Heart right ventricle (tissue), 16 donors: ENCODE measurements around the gene CD7. TPM values are rescaled to one million over a fixed set of nuclear protein-coding genes. Genes with fewer than 3 reads are reported as not detected.
A peak's percentile ranks its signal among the peaks of the same experiment; 100 is the strongest.

Experiments
- ATAC-seq, 8 donors: fragments of 200-7000 bp; cut with Tn5 transposase; one replicate each; pipeline ENCODE4 v1.9.1; 2020; ENCODE audit warnings: mild to moderate bottlenecking in 8 of 8, moderate library complexity in 8 of 8, moderate number of reproducible peaks in 1 of 8
- DNase-seq, 2 donors: peaks; one replicate each; pipeline ENCODE4 v3.0.0-alpha.2; 2020
- H3K27ac ChIP-seq, 10 donors: fragments of 200-600 bp; sonication (generic) in 2 of 10; one replicate each; pipeline versions ENCODE4 v1.5.0 to v1.8.0; 2020 to 2022; ENCODE audit warnings: mild to moderate bottlenecking in 3 of 10
- H3K27me3 ChIP-seq, 7 donors: fragments of 200-600 bp; one replicate each; pipeline ENCODE4 v1.8.0; 2021 to 2022; ENCODE audit warnings: mild to moderate bottlenecking in 2 of 7
- H3K36me3 ChIP-seq, 9 donors: fragments of 200-600 bp; sonication (generic) in 1 of 9; one replicate each; pipeline versions ENCODE4 v1.5.0 to v1.8.0; 2020 to 2022; ENCODE audit warnings: mild to moderate bottlenecking in 2 of 9
- H3K4me1 ChIP-seq, 9 donors: fragments of 200-600 bp; sonication (generic) in 1 of 9; one replicate each; pipeline versions ENCODE4 v1.5.0 to v1.8.0; 2020 to 2022; ENCODE audit warnings: mild to moderate bottlenecking in 4 of 9
- H3K4me3 ChIP-seq, 10 donors: fragments of 200-600 bp; sonication (generic) in 2 of 10; one replicate each; pipeline versions ENCODE4 v1.5.0 to v1.8.0; 2020 to 2022; ENCODE audit warnings: mild to moderate bottlenecking in 7 of 10, moderate library complexity in 2 of 10
- H3K9me3 ChIP-seq, 11 donors: fragments of 200-600 bp in 10 of 11; sonication (generic) in 2 of 11; one replicate each; pipeline versions ENCODE4 v1.5.0 to v1.8.0; 2013 to 2022; ENCODE audit warnings: mild to moderate bottlenecking in 2 of 11, control low read depth in 1 of 11, moderate library complexity in 1 of 11
- WGBS, 2 donors: extraction: QIAGEN DNeasy Blood & Tissue Kit; methylation state at CpG; one replicate each; pipeline ENCODE4 v1.1.7; 2013; ENCODE audit warnings: inconsistent platforms in 1 of 2; 5-methylcytosine and 5-hydroxymethylcytosine counted together
- intact Hi-C, 10 donors: fragments of 100-400 bp; cut with DNase I; formaldehyde crosslinking; loops; one replicate each; pipeline versions ENCODE4 v1.11.1 to v1.14.2; 2022
- polyA plus RNA-seq, 2 donors: library from polyadenylated mRNA; stranded (reverse); fragments of 200-250 nt; gene quantifications; one replicate each; pipeline ENCODE4 v1.2.3, GENCODE V29; 2013
- total RNA-seq, 10 donors: library from RNA; stranded (reverse); fragmentation: NEBNext Ultra II Directional in 3 of 10; extraction: Animal tissue kit (Norgen Biotek cat#: 25700) in 3 of 10; gene quantifications; one replicate each; pipeline versions ENCODE4 v1.2.1 to v1.2.4, GENCODE V29; 2021 to 2023
- TF ChIP-seq, protein P1 (sequence below), 9 donors: fragments of 200-600 bp; sonication (generic) in 2 of 9; IDR thresholded peaks; one replicate each; pipeline versions ENCODE4 v1.5.0 to v1.8.0; 2021 to 2022; ENCODE audit warnings: antibody characterized with exemption in 9 of 9, mild to moderate bottlenecking in 5 of 9, moderate library complexity in 1 of 9
- donor health status: Arrhythmogenic right ventricular cardiomyopathy.
- donor health status: ischemic (EF 13 %, LVEDD 7.1; RV severe dilation, severe dysfunction).
- donor health status: healthy with polysubstance abuse.
- donor health status: DM: no; HTN: yes; CAD: no.
- donor health status: DM: no; HTN: no; CAD: no.
- donor health status: ischemic (EF 25% LVEDD 6.9; RV normal size, moderate dysfunction).
- donor health status: ischemic (EF 25% LVEDD 5.7; RV mildly dilated, moderate dysfunction).
- donor health status: healthy.
- donor health status: DM: yes; HTN: yes; CAD: no.
- donor health status: Ischemic cardiomyopathy.
- donor health status: ischemic (EF 35%, LVEDD 5.7; RV mildly dilated, moderate dysfunction).
- donor health status: nonischemic (EF 11% LVEDD 7.7; RV severe dilation, severe dysfunction).
- donor health status: DM: yes; HTN: yes; CAD: no.
- donor health status: PGD.
- donor health status: ischemic (EF 29% LVEDD 5.4; RV normal size, mild dysfunction).
- donor health status: nonischemic (EF 23%, LVEDD 6.1; RV moderate dilation, normal function).

The CD7 gene
- total and polyA plus RNA-seq, 12 donors, result 0.15 to 6.0 (median 0.39) TPM; not detected in 1

DNA sequence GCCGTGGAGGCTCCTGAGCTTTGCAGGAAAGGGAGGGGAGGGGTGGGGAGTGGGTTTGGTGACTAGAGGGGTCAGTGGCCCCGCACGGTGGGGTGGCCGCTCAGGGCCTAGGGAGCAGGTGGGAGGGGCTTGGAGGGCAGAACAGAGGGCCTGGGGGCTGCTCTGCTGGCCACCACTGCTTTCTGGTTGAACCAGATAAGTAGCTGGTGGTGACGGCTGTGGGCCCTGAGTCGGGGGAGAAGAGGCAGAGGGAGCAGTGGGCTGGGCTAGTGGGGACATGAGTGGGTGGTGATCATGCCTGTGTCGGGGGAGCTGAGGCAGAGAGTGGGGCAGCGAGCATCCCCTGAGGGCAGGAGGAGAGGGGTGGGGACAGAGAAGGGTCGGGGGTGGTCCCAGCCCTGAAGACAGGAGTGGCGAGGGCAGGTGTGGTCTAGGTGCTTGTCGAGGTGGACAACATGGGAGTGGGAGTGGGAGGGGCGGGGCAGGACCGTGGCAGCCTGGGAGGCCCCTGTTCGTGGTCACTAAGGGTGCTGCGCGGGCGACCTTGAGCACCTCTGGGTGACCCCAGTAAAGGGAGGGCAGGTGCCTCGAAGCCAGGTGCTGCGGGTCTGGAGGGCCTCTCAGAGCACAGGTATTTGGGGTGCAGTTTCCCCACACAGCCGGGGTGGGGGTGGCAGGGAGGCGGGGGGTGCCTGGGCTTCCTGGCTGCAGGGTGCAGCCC, 6.3 kb upstream of the CD7 start:
- intact Hi-C loops, result loop anchor here (2.0 to 10.0 kb wide), 8 partner anchors 79 to 289 kb away; partner anchors contain the start of genes DCXR (in 1 of the 10) and RAC3 (in 1 of the 10)
- Histone ChIP-seq H3K4me1 (peaks cover 0 to 12% (median 4%) of the 10 kb centered on the region in 9 donors), H3K4me3 (no peak overlapping the region), H3K36me3 (peaks cover 0 to 13% (median 0%) of the 10 kb centered on the region in 9 donors), H3K27me3 (peaks cover 0 to 33% (median 15%) of the 10 kb centered on the region in 7 donors), H3K27ac (no peak overlapping the region), H3K9me3 (no peaks in the 10 kb centered on the region)
- TF ChIP-seq, protein P1, sequence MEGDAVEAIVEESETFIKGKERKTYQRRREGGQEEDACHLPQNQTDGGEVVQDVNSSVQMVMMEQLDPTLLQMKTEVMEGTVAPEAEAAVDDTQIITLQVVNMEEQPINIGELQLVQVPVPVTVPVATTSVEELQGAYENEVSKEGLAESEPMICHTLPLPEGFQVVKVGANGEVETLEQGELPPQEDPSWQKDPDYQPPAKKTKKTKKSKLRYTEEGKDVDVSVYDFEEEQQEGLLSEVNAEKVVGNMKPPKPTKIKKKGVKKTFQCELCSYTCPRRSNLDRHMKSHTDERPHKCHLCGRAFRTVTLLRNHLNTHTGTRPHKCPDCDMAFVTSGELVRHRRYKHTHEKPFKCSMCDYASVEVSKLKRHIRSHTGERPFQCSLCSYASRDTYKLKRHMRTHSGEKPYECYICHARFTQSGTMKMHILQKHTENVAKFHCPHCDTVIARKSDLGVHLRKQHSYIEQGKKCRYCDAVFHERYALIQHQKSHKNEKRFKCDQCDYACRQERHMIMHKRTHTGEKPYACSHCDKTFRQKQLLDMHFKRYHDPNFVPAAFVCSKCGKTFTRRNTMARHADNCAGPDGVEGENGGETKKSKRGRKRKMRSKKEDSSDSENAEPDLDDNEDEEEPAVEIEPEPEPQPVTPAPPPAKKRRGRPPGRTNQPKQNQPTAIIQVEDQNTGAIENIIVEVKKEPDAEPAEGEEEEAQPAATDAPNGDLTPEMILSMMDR (IDR thresholded peaks at IDR 0.05), result no peak
- ATAC-seq (no peak), DNase-seq (peak in 1 of 2 donors; percentile 8)
- 65 to 69% methylated on average over 21 of the region's 21 CpGs for WGBS, 2 donors

DNA sequence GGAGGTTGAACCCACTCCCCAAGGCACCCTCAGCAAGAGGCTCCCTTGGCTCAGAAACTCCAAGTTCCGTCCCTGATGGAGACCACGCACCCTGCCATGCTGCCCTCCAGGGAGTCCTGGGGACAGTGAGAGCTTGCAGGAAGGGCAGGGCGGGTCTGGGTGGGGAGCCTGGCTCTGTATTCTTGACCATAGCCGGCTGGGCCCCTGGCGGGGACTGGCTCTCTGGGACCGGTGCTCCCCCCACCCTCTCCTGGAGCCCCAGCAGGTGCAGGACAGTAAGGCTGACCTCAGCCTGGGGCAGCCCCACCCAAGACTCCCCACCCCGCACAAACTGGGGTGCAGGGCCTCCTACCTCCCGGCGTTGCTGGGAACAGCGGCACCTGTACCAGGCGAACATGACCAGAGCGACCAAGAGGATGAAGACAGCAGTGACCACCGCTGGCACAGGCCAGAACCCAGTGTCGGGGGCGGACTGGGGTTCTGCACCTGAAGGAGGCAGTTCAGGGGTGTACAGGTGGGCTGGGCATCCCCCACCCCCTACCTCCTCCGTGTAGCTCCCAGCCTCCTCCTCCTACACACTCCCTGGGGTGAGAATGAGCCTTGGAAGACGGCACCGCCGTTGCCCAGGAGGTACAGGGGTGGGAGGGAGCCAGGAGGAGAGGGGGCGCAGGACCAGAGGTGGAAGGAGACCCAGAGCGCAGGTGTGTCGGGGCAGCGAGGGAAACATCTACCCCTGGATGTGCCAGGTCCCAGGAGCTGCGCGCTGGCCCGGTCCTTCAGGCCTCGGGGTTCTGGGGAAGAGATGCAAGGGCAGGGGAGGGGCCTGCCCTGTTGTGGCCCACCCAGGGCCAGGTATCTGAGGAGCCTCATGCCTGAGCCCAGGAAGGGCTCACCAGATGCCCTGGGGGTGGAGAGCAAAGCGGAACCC, 5.4 kb upstream of the CD7 start:
- H3K9me3 ChIP-seq, result no peaks in the 10 kb centered on the region
- TF ChIP-seq, protein P1 (IDR thresholded peaks at IDR 0.05), result no peak
- H3K27ac ChIP-seq, result no peak overlapping the region
- ATAC-seq, result no peak
- DNase-seq, result peak in 1 of 2 donors; percentile 10
- peaks cover 0 to 30% (median 10%) of the 10 kb centered on the region in 7 donors for H3K27me3 ChIP-seq
- intact Hi-C loops, result loop anchor here (2.0 to 10.0 kb wide), 8 partner anchors 78 to 288 kb away; partner anchors contain the start of genes DCXR (in 1 of the 10) and RAC3 (in 1 of the 10)
- H3K4me1 ChIP-seq, result peaks cover 0 to 12% (median 4%) of the 10 kb centered on the region in 9 donors
- peaks cover 0 to 13% (median 0%) of the 10 kb centered on the region in 9 donors for H3K36me3 ChIP-seq
- H3K4me3 ChIP-seq, result no peak overlapping the region
- 82 to 85% methylated on average over 28 of the region's 28 CpGs for WGBS, 2 donors

DNA sequence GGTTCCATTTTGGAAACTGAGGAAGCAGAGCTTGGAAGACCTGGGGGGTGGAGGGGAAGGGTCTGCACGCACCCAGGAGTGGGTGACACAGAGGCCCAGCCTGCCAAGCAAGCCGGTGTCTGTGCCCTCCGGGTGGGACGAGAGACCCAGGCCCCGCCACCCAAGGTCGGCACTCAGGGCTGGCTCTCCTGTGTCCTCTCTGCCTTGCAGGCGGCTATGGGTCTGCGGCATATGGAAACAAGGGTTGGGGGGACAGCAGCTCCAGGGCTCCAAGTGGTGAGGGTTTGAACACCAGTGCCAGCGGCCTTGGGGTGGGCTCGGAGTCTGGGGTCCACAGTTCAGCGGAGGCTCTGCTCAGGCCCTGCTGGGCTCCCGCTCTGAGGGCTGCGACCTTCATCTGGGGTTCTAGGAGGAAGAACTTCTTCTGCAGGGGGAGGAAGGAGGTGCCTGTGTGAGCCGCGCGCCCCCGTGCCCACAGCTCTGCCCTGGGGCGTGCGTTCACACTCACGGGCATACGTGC, 4.6 kb upstream of the CD7 start:
- no peaks in the 10 kb centered on the region for H3K9me3 ChIP-seq
- peak in 1 of 2 donors; percentile 6 for DNase-seq
- peaks cover 0 to 23% (median 6%) of the 10 kb centered on the region in 7 donors for H3K27me3 ChIP-seq
- intact Hi-C loops, result loop anchor here (1.0 to 10.0 kb wide), 13 partner anchors 21 to 287 kb away; partner anchors contain the start of genes DCXR (in 1 of the 10) and RAC3 (in 1 of the 10)
- H3K27ac ChIP-seq, result no peak overlapping the region
- no peak overlapping the region for H3K4me3 ChIP-seq
- H3K36me3 ChIP-seq, result peaks cover 0 to 13% (median 0%) of the 10 kb centered on the region in 9 donors
- ATAC-seq, result no peak
- peaks cover 0 to 12% (median 4%) of the 10 kb centered on the region in 9 donors for H3K4me1 ChIP-seq
- TF ChIP-seq, protein P1 (IDR thresholded peaks at IDR 0.05), result no peak
- 78 to 85% methylated on average over 21 of the region's 21 CpGs for WGBS, 2 donors
